Dedifferentiated amniotic fluid mesenchymal stem cell (primary cell): ENCODE results near the gene DONSON.
A peak's percentile ranks its signal among the peaks of the same experiment; 100 is the strongest.

Source experiments
- DNase-seq: peaks from one replicate; pipeline ENCODE4 v3.0.0-alpha.2; 2016; ENCODE audit errors: extremely low spot score

The DONSON gene

GRCh38 chr21:33561373-33561772 lies 27.1 kb downstream of the DONSON start:
- no peak for DNase-seq

GRCh38 chr21:33560965-33561364 lies 27.5 kb downstream of the DONSON start:
- no peak for DNase-seq

- no peak for DNase-seq
Measured at GRCh38 chr21:33559813-33560212, 28.7 kb downstream of the DONSON start.

- DNase-seq, result no peak
Measured at GRCh38 chr21:33558777-33559421, 29.6 kb downstream of the DONSON start.

- DNase-seq, result no peak
Measured at GRCh38 chr21:33557447-33557846, 31.0 kb downstream of the DONSON start.

GRCh38 chr21:33554982-33555344 lies 33.5 kb downstream of the DONSON start:
- no peak for DNase-seq

GRCh38 chr21:33554236-33554981 lies 34.1 kb downstream of the DONSON start:
- DNase-seq, result no peak

- no peak for DNase-seq
Measured at GRCh38 chr21:33552999-33553598, 35.4 kb downstream of the DONSON start.

- no peak for DNase-seq
Measured at GRCh38 chr21:33552093-33552998, 36.1 kb downstream of the DONSON start.

GRCh38 chr21:33551664-33552063 lies 36.8 kb downstream of the DONSON start:
- no peak for DNase-seq

- no peak for DNase-seq
Measured at GRCh38 chr21:33550772-33551660, 37.5 kb downstream of the DONSON start.

GRCh38 chr21:33549848-33550771 lies 38.4 kb downstream of the DONSON start:
- no peak for DNase-seq

GRCh38 chr21:33546086-33546485 lies 42.4 kb downstream of the DONSON start:
- DNase-seq, result no peak

- DNase-seq, result no peak
Measured at GRCh38 chr21:33544451-33545195, 43.9 kb downstream of the DONSON start.

- DNase-seq, result peak; percentile 50
Measured at GRCh38 chr21:33543505-33544129, 44.9 kb downstream of the DONSON start.

- DNase-seq, result peak; percentile 99
Measured at GRCh38 chr21:33542640-33543504, 45.6 kb downstream of the DONSON start, which contains the start of gene SON. Gene SON, plus strand, starts transcription at chr21:33543038. Its CDS starts 55 bp downstream, at chr21:33543093.

GRCh38 chr21:33541756-33542639 lies 46.5 kb downstream of the DONSON start, which contains the start of gene GART:
Gene GART, minus strand, starts transcription at chr21:33542117. Its CDS starts 2,802 bp downstream, at chr21:33539315.
- DNase-seq, result peak; percentile 51
